Measurements from ENCODE around the gene TIGD6. TPM values are rescaled to one million over a fixed set of nuclear protein-coding genes. Genes with fewer than 3 reads are reported as not detected.

Gene TIGD6
- total RNA-seq, 6 donors from 2014 or later, result 2.2 to 6.3 (median 4.1) TPM

- peaks cover 29 to 96% (median 62%) of the 10 kb centered on the region in 4 donors for H3K36me3 ChIP-seq
- peak in 1 of 2 donors; percentile 61 for DNase-seq
- H3K27ac ChIP-seq, result peak overlapping the region; percentile 8 to 68 (median 34)
These were observed 21.2 kb upstream of the TIGD6 start for GRCh38 chr5:150021491-150022157.

GRCh38 chr5:150020249-150020648 is 19.8 kb upstream of the TIGD6 start:
- H3K4me1 ChIP-seq, result peaks cover 10 to 20% (median 14%) of the 10 kb centered on the region in 4 donors
- peaks cover 31 to 95% (median 58%) of the 10 kb centered on the region in 4 donors for H3K36me3 ChIP-seq
- no peak for ATAC-seq (ENCODE audit: low FRiP score in 2 of 2)
- DNase-seq, result no peak
- no peak for TF ChIP-seq EP300 (IDR thresholded peaks at IDR 0.05)
- TF ChIP-seq POLR2A (IDR thresholded peaks at IDR 0.05), result no peak
- TF ChIP-seq POLR2AphosphoS5 (IDR thresholded peaks at IDR 0.05), result no peak
- no peak for TF ChIP-seq CTCF (IDR thresholded peaks at IDR 0.05)
- H3K9me3 ChIP-seq, result peaks cover 0 to 4% (median 0%) of the 10 kb centered on the region in 4 donors
- H3K27me3 ChIP-seq, result no peaks in the 10 kb centered on the region
- WGBS, 2 donors, result 95 to 100% methylated on average over 1 of the region's 1 CpG
- H3K4me3 ChIP-seq, result no peak overlapping the region
- peak overlapping the region in 2 of 4 donors; percentile 27 to 42 for H3K27ac ChIP-seq

More at GRCh38 chr5:150021491-150022157, 21.2 kb upstream of the TIGD6 start:
- ATAC-seq (ENCODE audit: low FRiP score in 2 of 2), result no peak
- Histone ChIP-seq H3K4me1 (peaks cover 10 to 27% (median 14%) of the 10 kb centered on the region in 4 donors), H3K27me3 (no peaks in the 10 kb centered on the region), H3K4me3 (no peak overlapping the region), H3K9me3 (no peaks in the 10 kb centered on the region)
- TF ChIP-seq POLR2AphosphoS5 (IDR thresholded peaks at IDR 0.05) (no peak), POLR2A (IDR thresholded peaks at IDR 0.05) (no peak), CTCF (IDR thresholded peaks at IDR 0.05) (no peak), EP300 (IDR thresholded peaks at IDR 0.05) (no peak)
- WGBS, 2 donors, result 74 to 77% methylated on average over 13 of the region's 13 CpGs

GRCh38 chr5:150017226-150018005 is 17.0 kb upstream of the TIGD6 start:
- no peak for ATAC-seq (ENCODE audit: low FRiP score in 2 of 2)

GRCh38 chr5:150016537-150016936 is 16.1 kb upstream of the TIGD6 start:
- H3K4me1 ChIP-seq, result peaks cover 3 to 8% (median 7%) of the 10 kb centered on the region in 4 donors
- no peak for ATAC-seq (ENCODE audit: low FRiP score in 2 of 2)
- H3K4me3 ChIP-seq, result no peak overlapping the region
- peaks cover 0 to 5% (median 0%) of the 10 kb centered on the region in 4 donors for H3K9me3 ChIP-seq
- TF ChIP-seq CTCF (IDR thresholded peaks at IDR 0.05) (no peak), POLR2AphosphoS5 (IDR thresholded peaks at IDR 0.05) (no peak), EP300 (IDR thresholded peaks at IDR 0.05) (no peak), POLR2A (IDR thresholded peaks at IDR 0.05) (no peak)
- peaks cover 40 to 97% (median 76%) of the 10 kb centered on the region in 4 donors for H3K36me3 ChIP-seq
- DNase-seq, result no peak
- H3K27me3 ChIP-seq, result no peaks in the 10 kb centered on the region
- H3K27ac ChIP-seq, result no peak overlapping the region

More at GRCh38 chr5:150017226-150018005, 17.0 kb upstream of the TIGD6 start:
- DNase-seq, result no peak
- Histone ChIP-seq H3K9me3 (peaks cover 0 to 5% (median 0%) of the 10 kb centered on the region in 4 donors), H3K4me3 (no peak overlapping the region), H3K27ac (no peak overlapping the region), H3K36me3 (peaks cover 33 to 97% (median 69%) of the 10 kb centered on the region in 4 donors), H3K4me1 (peaks cover 7 to 14% (median 10%) of the 10 kb centered on the region in 4 donors), H3K27me3 (no peaks in the 10 kb centered on the region)
- 79 to 85% methylated on average over 6 of the region's 6 CpGs for WGBS, 2 donors
- TF ChIP-seq CTCF (IDR thresholded peaks at IDR 0.05) (no peak), EP300 (IDR thresholded peaks at IDR 0.05) (no peak), POLR2A (IDR thresholded peaks at IDR 0.05) (no peak), POLR2AphosphoS5 (IDR thresholded peaks at IDR 0.05) (no peak)
